Left colon (tissue), 2 donors: ENCODE results near the gene DOLK. TPM values are rescaled to one million over a fixed set of nuclear protein-coding genes. Genes with fewer than 3 reads are reported as not detected.

ENCODE experiments used
- total RNA-seq, 2 donors: library from RNA; stranded (reverse); fragmentation: NEBNext Ultra II Directional; extraction: Animal tissue kit (Norgen Biotek cat#: 25700); gene quantifications; one replicate each; pipeline ENCODE4 v1.2.1, GENCODE V29; 2021
- donor health status: DM: no; HTN: no; CAD: no.
- donor health status: DM: yes; HTN: yes; CAD: no.

The DOLK gene
- total RNA-seq, 2 donors from 2014 or later = 12.1 to 12.8 TPM

Other genes starting within 250 kb of the DOLK start
- 1 to 10 TPM; 4.2 to 5.4 TPM for gene PKN3, start 245.1 kb downstream of the DOLK start, total RNA-seq
- 10 to 100 TPM; 76.2 to 82.5 TPM for gene ZDHHC12, start 223.5 kb downstream of the DOLK start, total RNA-seq
- gene ZER1, start 175.7 kb downstream of the DOLK start, total RNA-seq = 10 to 100 TPM; 53.0 to 62.0 TPM
- 10 to 100 TPM; 21.9 to 24.4 TPM for gene TBC1D13, start 160.3 kb downstream of the DOLK start, total RNA-seq
- gene ENDOG, start 129.1 kb downstream of the DOLK start, total RNA-seq = 10 to 100 TPM; 46.5 to 63.0 TPM
- 10 to 100 TPM; 32.3 to 33.3 TPM for gene SPOUT1, start 117.8 kb downstream of the DOLK start, total RNA-seq
- gene KYAT1, start 65.7 kb downstream of the DOLK start, total RNA-seq = 1 to 10 TPM; 2.1 TPM
- 10 to 100 TPM; 21.8 to 38.3 TPM for gene LRRC8A, start 65.5 kb downstream of the DOLK start, total RNA-seq
- gene PHYHD1, start 26.6 kb downstream of the DOLK start, total RNA-seq = 1 to 10 TPM; 1.5 to 7.1 TPM
- gene NUP188, start 96 bp upstream of the DOLK start, total RNA-seq = 10 to 100 TPM; 19.6 to 23.6 TPM
- gene SH3GLB2, start 80.7 kb upstream of the DOLK start, total RNA-seq = 100 to 1,000 TPM; 158 to 169 TPM
- gene MIGA2, start 89.0 kb upstream of the DOLK start, total RNA-seq = 10 to 100 TPM; 68.3 to 71.3 TPM
- gene DOLPP1, start 133.5 kb upstream of the DOLK start, total RNA-seq = 10 to 100 TPM; 44.4 to 53.1 TPM
- gene CRAT, start 163.2 kb upstream of the DOLK start, total RNA-seq = 10 to 100 TPM; 62.4 to 76.1 TPM
- 10 to 100 TPM; 90.8 to 91.9 TPM for gene PTPA, start 163.8 kb upstream of the DOLK start, total RNA-seq
- 1 to 10 TPM; 4.3 to 8.8 TPM for gene IER5L, start 230.7 kb upstream of the DOLK start, total RNA-seq